KG1 (cell line): ENCODE measurements around the gene TMEM86B.

ENCODE experiments used
- DNase-seq: peaks from one replicate; lab custom pipeline; 2025; lab: John Stamatoyannopoulos, UW

TMEM86B gene

DNA sequence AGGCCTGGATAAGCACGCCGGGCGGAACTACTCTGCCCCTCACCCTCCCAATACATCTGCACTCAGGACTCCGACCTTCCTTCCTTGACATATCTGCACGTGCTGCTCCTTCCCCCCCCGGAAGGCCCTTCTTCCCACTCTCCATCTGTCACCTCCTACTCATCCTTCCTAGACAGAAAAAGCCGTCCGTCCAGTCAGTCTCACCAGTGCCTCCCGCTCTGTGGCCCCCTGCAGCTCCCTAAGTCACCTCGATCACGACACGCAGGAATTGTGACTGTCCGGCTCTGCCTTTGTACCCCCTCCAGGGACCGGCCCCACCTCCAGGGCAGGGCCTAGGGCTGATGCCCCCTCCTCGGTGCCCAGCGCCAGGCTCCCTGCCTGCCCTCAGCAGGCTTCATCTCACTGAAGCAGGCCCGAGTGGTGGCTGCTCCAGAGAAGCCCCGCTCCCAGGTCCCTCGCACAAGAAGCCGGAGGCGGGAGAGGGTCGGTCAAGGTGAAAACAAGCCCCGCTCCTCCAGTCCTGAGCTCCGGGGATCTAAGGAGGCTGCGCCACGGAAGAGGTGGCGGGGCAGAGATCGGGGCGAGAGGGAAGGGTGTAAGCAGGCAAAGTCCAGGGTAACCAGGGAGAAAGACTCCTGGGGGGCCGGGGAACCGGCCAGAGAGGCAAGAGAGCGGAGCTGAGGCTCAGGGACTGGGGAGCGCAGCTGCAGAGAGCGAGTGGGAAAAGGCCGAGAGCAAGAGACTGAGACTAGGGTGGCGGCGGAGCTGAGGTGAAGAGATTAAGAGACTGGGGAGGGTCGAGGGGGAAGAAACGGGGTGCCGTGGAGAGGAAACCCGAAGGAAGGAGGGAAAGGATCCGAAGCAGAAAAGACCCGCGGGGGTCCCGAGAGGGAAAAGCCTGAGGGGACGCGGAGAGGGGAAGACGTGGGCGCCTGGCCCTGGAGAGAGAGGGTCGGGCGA is 29.2 kb upstream of the TMEM86B start:
- DNase-seq: no peak

DNA sequence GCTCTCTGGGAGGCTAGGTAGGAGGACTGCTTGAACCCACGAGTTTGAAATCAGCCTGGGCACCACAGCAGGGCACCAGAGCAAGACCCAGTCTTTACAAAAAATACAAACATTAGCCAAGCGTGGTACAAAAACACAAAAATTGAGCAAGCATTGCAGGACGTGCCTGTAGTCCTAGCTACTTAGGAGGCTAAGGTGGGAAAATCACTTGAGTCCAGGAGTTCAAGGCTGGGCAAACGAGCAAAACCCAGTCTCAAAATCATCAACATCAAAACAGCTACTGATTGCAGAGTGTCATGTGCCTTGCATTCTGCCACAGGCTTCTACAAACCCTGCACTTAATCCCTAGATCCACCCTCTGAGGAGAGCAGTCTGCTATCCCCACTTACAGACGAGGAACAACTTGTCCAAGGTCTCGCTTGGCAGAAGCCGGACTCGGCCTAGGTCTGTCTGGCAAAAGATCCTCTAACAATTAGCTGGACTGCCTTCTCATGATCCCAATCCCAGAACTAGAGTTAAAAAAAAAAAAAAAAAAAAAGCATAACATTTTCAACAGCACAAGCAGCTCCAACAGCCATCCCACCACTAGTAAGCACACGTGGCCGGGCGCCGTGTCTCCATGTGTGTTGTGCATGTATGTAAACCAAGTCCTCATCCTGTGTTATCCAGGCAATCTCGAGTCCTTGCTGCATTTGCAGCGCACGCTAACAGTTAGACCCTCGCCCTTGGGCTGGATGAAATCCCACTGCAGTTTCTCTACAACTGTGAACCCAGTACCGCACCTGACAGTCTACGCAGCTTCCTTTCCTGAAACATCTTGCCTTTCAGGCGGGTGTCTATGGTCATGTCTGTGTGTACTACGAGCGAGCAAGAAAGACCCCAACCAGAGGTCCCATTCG is 28.2 kb upstream of the TMEM86B start:
- DNase-seq: no peak

DNA sequence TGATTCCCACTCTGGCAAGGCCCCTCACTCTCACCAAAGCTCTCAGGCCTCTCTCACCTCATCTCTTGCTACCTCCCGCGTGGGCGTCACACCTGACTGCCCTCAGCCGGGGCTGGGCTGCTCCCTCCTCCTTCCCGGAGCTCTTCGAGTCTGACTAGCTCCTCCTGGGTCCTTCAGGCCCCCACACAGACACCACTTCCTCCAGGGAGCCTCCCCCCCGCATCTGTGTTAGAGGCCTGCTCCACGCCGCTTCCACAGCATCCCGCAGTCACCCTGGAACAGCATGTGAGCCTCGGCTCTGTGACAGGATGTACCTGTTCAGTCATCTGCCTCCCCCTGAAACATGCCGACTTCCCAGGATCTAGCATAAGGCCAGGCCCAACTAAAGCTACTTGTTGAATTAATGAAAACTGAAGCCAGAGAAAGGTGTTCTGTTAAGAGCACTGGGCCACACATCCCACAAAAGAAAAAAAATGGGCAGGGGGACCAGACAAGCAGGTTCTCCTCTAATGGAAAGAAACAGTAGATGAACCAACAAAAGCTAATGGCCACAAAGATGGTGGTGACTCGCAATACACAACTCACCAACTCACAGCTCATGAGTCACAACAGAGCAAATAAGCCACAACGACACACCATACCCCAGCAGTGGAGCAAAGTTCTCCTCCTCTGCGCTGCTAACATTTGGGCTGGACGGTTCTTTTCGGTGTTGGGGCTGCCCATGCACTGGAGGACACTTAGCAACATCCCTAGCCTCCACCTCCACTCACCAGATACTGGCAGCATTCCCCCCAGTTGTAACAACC is 27.3 kb upstream of the TMEM86B start:
- peak; percentile 63 for DNase-seq

- DNase-seq: no peak
Measured at GRCh38 chr19:55254625-55254977, 26.0 kb upstream of the TMEM86B start.

GRCh38 chr19:55253842-55254624 is 25.5 kb upstream of the TMEM86B start:
- DNase-seq: peak; percentile 82

GRCh38 chr19:55252760-55253663 is 24.4 kb upstream of the TMEM86B start:
- no peak for DNase-seq

GRCh38 chr19:55251341-55252081 is 22.9 kb upstream of the TMEM86B start:
- DNase-seq: peak; percentile 73

GRCh38 chr19:55250262-55251036 is 21.9 kb upstream of the TMEM86B start:
- no peak for DNase-seq

DNA sequence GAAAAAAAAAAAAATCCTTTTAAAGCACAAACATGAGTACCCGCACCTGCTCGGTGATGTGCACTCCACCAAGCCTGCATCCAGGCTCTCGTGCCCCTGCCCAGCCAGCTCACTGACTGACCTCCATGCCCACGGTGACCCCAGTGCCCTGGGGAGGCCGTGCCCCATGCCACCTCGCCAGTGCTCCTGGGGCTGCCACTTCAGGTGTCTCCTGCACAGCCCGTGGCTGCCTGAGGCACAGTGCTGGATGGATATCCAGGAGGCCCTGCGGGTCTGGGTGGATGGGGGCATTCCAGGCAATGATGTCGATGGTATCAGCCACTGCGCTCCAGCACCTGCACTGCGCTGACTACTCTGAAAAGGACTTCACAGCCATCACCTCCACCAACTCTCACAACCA is 21.3 kb upstream of the TMEM86B start:
- no peak for DNase-seq

GRCh38 chr19:55248704-55249103 is 20.1 kb upstream of the TMEM86B start:
- no peak for DNase-seq

DNA sequence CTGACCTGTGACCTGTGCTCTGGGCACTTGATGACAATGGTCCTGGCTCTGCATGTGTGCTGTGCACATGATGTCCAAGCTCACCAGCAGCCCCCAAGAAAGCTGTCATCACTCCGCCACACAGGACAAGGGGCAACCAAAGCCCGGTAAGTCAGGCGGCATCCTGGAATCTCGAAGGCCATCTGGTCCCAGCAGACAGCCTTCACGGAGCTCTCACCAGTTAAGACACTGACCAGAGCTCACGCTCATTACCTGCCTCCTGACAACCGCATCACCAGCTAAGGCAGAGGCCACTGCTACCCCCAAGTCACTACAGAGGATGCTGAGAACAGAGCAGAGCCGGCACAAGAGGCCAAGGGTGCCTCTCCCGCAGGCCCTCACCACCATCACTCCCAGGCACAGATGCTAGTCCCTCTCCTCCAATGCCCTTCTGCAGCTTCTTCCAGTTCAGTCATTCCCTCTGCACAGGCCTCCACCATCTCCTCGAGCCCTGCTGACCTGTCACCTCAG is 19.7 kb upstream of the TMEM86B start:
- no peak for DNase-seq

DNA sequence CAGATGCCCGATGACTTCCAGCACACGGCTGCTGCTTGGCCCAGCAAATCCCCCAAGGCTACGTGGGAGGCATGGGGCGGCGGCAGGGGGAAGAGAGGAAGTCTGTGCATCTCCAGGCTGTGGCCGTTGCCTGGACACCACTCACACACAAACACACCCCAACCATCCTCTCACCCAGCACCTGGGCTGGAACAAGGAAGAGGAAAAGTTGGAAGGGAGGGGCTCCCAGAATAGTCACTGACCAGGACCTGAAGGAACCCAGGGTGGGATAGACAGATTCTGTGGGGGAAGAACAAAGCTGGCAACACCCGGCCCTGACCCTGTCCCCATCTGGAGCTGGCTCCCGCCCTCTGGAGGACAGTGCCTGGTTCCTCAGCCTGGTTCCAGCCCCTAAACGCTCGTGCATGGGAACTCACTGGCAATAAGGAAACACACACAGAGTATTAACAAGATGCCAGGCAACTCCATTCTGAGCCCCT is 19.1 kb upstream of the TMEM86B start:
- DNase-seq: no peak

- DNase-seq: no peak
Measured at GRCh38 chr19:55246462-55247451, 18.2 kb upstream of the TMEM86B start.

DNA sequence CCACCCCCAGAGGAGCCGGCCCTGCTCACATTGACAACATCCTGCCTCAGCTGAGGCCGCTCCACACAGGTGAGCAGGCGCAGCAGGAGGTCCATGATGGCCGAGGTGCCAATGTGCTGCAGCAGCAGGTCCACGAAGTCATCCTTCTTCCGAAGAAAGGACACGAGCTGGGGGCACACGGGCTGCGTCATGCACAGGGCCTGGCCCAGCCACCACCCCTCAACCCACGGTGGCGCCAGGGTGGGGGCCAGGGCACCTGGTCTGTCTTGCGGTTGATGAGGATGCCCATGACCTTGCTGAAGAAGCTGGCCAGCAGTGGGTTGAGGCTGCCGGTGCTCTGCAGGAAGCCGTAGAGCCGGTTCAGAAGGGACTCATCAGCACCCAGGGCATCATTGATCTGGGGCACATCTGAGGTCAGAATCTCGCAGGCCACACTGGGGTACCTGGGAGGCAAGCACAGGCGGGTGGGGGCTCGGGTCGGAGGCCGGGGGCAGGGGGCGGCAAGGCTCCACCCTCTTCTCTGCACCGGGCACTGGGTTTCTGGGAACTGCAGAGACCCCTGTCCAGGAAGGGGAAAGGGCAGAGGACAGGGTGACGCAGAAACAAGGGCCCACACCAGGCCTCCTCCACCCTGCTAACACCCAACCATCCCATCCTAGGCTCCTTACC is 16.8 kb upstream of the TMEM86B start:
- no peak for DNase-seq

DNA sequence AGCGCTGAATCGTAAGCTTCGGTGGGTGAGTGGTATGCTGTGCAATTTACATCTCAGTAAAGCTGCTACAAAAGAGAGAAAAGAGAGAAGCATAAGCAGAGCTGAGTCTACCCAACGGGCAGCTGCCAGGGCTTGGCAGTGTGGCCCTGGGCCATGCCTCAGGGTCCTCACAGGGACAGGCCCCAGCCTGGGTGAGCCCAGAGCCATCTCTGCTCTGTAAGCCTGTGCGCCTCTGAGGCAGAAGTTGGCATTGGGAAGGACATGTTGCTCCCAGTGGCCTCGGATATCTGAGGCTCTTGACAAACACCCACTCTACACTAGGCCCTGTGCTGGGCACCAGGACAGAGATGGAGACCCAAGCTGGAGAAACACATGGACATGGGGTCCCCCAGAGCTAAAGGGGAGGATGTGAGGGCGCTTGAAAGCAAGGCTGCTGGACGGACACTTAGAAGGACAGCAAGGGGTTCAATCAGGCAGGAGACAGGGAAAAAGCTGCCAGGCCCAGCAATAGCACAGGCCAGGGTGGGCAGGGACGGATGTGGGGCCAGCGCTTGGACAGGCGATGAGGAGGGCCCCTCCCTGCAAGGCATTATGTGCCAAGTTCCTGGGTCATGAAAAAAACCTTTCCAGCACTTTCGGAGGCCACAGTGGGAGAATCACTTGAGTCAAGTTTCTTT is 15.6 kb upstream of the TMEM86B start:
- DNase-seq: no peak

DNA sequence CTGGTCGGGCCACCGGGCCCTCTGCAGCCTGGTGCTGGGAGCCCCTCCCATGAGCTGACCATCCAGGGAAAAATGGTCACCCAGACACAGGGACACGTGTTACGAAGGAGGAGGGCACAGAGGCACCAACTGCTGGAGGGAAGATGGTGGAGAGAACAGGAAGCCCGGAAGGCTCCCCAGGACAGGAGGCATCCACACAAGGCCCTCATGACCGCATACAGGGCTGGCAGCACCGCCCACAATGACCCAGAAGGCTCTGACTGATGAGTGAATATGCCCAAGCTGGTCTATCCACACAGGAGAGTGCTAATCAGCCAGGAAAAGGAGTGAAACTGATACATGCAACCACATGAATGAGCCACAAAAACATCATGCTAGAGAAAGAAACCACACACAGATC is 14.0 kb upstream of the TMEM86B start:
- no peak for DNase-seq
